Thyroid gland (tissue), 4 donors: ENCODE results near the gene RPL28. TPM values are rescaled to one million over a fixed set of nuclear protein-coding genes. Genes with fewer than 3 reads are reported as not detected.

ENCODE experiments used
- DNase-seq, 2 donors: peaks; one replicate each; pipeline ENCODE4 v3.0.0-alpha.2; 2019
- H3K27ac ChIP-seq, 3 donors: fragments of 200-600 bp; sonication (generic); 1 replicate in 2 of 3; 2 replicates in 1 of 3; pipeline ENCODE4 v1.5.1; 2016 to 2019; ENCODE audit warnings: mild to moderate bottlenecking in 1 of 3, moderate library complexity in 1 of 3
- H3K27me3 ChIP-seq: fragments of 200-600 bp; sonication (generic); one replicate; pipeline ENCODE4 v1.5.1; 2019
- H3K36me3 ChIP-seq, 2 donors: fragments of 200-600 bp; sonication (generic); one replicate each; pipeline ENCODE4 v1.5.1; 2016 to 2019
- H3K4me1 ChIP-seq, 2 donors: fragments of 200-600 bp; sonication (generic); one replicate each; pipeline ENCODE4 v1.5.1; 2017 to 2019
- H3K4me3 ChIP-seq, 3 donors: fragments of 200-600 bp; sonication (generic); replicated peaks in 1 of 3; 1 replicate in 2 of 3; 2 replicates in 1 of 3; pipeline ENCODE4 v1.5.1; 2016; ENCODE audit warnings: mild to moderate bottlenecking in 1 of 3
- H3K9me3 ChIP-seq: fragments of 200-600 bp; sonication (generic); one replicate; pipeline ENCODE4 v1.5.1; 2017
- POLR2A ChIP-seq, 2 donors: fragments of 450-650 bp; IDR thresholded peaks; one replicate each; pipeline ENCODE4 v1.6.1; 2017; ENCODE audit warnings: antibody characterized with exemption in 2 of 2, mild to moderate bottlenecking in 2 of 2, moderate library complexity in 1 of 2
- WGBS, 2 donors: methylation state at CpG; one replicate each; pipeline ENCODE4 v1.1.5; 2017; 5-methylcytosine and 5-hydroxymethylcytosine counted together
- intact Hi-C: fragments of 100-400 bp; cut with DNase I; formaldehyde crosslinking; loops from one replicate; pipeline ENCODE4 v1.15.1; 2023
- total RNA-seq, 4 donors: library from RNA; depleted of rRNA; stranded (reverse); fragments of >200 nt; gene quantifications; one replicate each; pipeline ENCODE4 v1.2.3, GENCODE V29; 2016
- TF ChIP-seq, protein P1 (sequence below), 6 experiments: fragments of 200-600 bp in 3 of 6; fragments of 450-650 bp in 3 of 6; sonication (generic) in 3 of 6; IDR thresholded peaks; one replicate each; pipeline ENCODE4 v1.5.1; 2016 to 2019; ENCODE audit warnings: antibody characterized with exemption in 6 of 6, mild to moderate bottlenecking in 2 of 6, inconsistent platforms in 1 of 6, moderate library complexity in 1 of 6

Gene RPL28
- total RNA-seq, 4 donors from 2014 or later: 156 to 404 (median 205) TPM

DNA sequence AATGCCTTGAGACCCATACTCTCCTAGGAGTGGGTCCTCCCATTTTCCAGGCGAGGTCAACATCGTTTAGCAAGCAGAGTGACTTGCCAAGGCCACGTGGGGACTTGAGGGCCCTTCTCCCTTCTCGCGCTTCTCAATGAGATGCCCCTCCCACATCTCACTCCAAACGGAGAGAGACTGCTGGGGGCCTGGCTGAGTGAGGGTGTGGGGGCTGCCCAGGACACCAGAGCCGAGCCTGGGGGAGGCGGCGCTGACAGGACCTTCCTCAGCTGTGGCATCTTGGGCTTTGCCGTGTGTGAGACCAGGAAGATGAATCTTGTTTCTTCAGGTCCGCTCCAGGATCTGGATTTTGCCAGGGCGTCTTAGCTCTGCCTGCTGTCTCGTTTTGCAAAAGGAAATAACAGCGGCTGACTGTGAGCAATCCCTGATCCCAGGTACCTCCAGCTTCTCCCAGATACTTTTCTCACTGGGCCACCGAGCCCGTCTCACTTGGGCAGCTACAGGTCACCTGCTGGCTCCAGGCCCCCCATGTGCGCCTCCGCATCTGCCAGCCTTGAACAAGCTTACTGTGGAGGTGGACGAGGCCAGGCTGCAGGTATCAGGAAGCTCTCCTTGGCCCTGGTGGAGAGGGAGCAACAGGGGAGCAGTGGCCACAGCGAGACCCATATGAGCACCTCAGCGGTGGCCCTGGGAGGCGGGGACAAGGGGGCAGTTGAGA is 37.3 kb upstream of the RPL28 start:
- no peaks in the 10 kb centered on the region for H3K9me3 ChIP-seq
- intact Hi-C loops: no loop called here
- H3K27ac ChIP-seq: no peak overlapping the region
- 51 to 58% methylated on average over 14 to 20 of the region's 22 CpGs for WGBS, 2 donors
- H3K4me1 ChIP-seq: peaks cover under 1 to 4% of the 10 kb centered on the region in 2 donors
- peaks cover 12% of the 10 kb centered on the region for H3K27me3 ChIP-seq
- H3K36me3 ChIP-seq: peaks cover 0 to 5% of the 10 kb centered on the region in 2 donors
- DNase-seq: peak in 1 of 2 donors; percentile 32
- TF ChIP-seq, protein P1, sequence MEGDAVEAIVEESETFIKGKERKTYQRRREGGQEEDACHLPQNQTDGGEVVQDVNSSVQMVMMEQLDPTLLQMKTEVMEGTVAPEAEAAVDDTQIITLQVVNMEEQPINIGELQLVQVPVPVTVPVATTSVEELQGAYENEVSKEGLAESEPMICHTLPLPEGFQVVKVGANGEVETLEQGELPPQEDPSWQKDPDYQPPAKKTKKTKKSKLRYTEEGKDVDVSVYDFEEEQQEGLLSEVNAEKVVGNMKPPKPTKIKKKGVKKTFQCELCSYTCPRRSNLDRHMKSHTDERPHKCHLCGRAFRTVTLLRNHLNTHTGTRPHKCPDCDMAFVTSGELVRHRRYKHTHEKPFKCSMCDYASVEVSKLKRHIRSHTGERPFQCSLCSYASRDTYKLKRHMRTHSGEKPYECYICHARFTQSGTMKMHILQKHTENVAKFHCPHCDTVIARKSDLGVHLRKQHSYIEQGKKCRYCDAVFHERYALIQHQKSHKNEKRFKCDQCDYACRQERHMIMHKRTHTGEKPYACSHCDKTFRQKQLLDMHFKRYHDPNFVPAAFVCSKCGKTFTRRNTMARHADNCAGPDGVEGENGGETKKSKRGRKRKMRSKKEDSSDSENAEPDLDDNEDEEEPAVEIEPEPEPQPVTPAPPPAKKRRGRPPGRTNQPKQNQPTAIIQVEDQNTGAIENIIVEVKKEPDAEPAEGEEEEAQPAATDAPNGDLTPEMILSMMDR (IDR thresholded peaks at IDR 0.05): no peak
- no peak for TF ChIP-seq POLR2A (IDR thresholded peaks at IDR 0.05)
- no peak overlapping the region for H3K4me3 ChIP-seq

DNA sequence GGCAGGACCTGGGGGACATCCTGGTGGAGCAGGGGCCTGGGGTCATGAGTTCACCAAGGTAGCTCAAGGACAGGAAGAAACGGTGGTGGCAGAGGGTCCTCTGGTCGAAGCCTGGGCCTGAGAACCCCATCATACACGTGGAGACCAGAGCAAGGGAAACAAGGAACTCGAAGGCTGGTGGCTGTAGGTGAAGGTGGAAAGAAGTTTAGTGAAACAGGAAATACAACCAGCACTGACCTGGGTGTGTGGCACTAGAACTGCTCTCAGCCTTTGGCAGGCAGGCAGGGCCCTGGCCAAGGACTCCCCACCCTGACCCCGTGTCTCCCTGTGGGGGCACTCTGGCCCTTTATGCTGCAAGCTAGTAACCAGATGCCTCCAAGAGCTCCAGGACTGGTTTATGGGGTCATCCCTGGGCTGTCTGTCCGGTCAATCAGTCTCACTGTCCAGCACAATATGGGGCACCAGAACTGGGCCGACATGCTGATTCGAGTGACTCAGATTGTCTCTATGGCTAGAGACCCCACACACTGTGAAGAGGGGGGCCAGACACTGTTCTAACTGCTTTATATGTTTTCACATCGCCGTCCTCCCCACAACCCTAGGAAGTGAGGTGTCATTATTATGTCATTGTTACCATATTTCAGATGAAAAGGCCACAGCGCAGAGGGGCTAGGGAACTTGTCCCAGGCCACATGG is 35.0 kb upstream of the RPL28 start:
- DNase-seq: no peak
- Histone ChIP-seq H3K4me1 (peaks cover 11 to 16% of the 10 kb centered on the region in 2 donors), H3K4me3 (no peak overlapping the region), H3K36me3 (no peaks in the 10 kb centered on the region), H3K27ac (no peak overlapping the region), H3K9me3 (no peaks in the 10 kb centered on the region), H3K27me3 (peaks cover 25% of the 10 kb centered on the region)
- TF ChIP-seq, protein P1 (IDR thresholded peaks at IDR 0.05): no peak
- TF ChIP-seq POLR2A (IDR thresholded peaks at IDR 0.05): no peak
- intact Hi-C loops: no loop called here
- 71 to 81% methylated on average over 9 to 11 of the region's 11 CpGs for WGBS, 2 donors

DNA sequence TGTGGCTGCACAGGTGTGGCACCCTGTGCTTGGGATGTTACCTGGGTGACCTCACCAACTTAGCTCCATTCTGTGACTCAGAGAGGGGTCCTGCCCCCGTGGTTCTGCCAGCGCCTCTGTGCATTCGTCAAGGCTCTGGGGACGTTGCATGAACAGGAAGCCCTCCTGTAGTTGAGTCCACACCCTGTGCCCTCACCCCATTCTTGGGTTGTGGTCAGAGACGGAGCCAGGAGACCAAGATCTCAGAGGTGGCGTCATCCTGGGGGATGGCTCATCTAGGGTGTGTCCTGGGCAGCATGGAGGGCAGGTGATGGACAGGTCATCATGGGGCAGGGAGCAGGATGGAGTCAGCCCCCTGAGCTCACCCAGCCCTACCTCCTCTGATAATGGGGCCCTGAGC is 33.7 kb upstream of the RPL28 start:
- intact Hi-C loops: no loop called here
- Histone ChIP-seq H3K9me3 (no peaks in the 10 kb centered on the region), H3K4me1 (peaks cover 11 to 16% of the 10 kb centered on the region in 2 donors), H3K36me3 (no peaks in the 10 kb centered on the region), H3K27me3 (peaks cover 25% of the 10 kb centered on the region), H3K27ac (no peak overlapping the region), H3K4me3 (no peak overlapping the region)
- DNase-seq: no peak
- TF ChIP-seq, protein P1 (IDR thresholded peaks at IDR 0.05): no peak
- no peak for TF ChIP-seq POLR2A (IDR thresholded peaks at IDR 0.05)
- 54 to 71% methylated on average over 1 to 6 of the region's 6 CpGs for WGBS, 2 donors

DNA sequence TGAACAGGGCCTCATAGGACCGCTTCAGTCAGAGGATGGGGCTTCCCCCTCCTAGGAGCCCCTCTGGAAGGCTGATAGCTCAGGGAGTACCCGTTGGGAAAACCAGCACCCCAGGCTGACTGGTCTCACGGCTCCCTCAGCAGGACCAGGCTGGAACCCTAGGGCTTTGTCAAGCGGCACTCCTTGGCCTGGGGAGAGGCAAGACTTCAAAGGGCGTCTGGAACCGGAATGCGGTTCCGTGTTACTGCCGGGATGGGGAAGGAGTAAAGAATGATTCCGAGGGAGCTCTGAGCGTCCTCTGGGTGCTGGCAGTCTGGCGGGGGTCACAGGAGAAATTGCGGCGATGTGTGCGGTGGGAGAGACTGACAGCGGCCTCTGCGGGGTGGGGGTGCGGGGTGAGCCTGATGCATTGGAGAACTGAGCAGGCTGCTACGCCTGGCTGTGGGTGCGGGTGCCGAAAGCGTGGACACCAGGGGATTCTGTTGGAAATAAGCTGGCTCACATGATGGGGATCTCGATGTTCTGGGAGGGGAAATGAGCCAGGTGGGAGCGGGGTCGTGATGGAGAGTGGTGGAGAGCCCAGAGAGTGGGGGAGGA is 33.1 kb upstream of the RPL28 start:
- Histone ChIP-seq H3K36me3 (no peaks in the 10 kb centered on the region), H3K4me3 (no peak overlapping the region), H3K9me3 (no peaks in the 10 kb centered on the region), H3K27ac (no peak overlapping the region), H3K27me3 (peaks cover 25% of the 10 kb centered on the region), H3K4me1 (peaks cover 11 to 16% of the 10 kb centered on the region in 2 donors)
- no peak for TF ChIP-seq POLR2A (IDR thresholded peaks at IDR 0.05)
- TF ChIP-seq, protein P1 (IDR thresholded peaks at IDR 0.05): no peak
- intact Hi-C loops: no loop called here
- 56 to 68% methylated on average over 22 to 25 of the region's 25 CpGs for WGBS, 2 donors
- no peak for DNase-seq
